ENCODE results near the gene RMC1.

DNA sequence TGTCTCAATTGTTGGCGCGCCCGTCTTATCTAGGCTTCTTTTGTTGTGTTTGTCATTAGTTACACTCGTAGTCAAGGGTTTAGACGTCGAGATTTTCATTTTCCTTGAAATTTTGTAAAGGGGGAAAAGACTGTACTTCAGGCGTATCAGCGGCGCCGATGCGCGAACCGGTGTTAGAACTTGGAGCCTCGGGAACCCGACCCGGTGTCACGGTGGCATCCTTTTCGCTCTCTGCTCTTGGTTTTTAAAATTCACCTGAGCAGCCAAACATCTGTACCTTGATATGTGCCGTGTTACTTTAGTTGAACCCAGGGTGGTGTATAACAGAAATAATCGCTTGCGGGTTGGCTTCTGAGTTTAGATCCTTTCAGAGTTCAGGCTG, 643 bp downstream of the RMC1 start:
- TF ChIP-seq, protein P1, sequence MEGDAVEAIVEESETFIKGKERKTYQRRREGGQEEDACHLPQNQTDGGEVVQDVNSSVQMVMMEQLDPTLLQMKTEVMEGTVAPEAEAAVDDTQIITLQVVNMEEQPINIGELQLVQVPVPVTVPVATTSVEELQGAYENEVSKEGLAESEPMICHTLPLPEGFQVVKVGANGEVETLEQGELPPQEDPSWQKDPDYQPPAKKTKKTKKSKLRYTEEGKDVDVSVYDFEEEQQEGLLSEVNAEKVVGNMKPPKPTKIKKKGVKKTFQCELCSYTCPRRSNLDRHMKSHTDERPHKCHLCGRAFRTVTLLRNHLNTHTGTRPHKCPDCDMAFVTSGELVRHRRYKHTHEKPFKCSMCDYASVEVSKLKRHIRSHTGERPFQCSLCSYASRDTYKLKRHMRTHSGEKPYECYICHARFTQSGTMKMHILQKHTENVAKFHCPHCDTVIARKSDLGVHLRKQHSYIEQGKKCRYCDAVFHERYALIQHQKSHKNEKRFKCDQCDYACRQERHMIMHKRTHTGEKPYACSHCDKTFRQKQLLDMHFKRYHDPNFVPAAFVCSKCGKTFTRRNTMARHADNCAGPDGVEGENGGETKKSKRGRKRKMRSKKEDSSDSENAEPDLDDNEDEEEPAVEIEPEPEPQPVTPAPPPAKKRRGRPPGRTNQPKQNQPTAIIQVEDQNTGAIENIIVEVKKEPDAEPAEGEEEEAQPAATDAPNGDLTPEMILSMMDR (conservative IDR thresholded peaks at IDR 0.05; ENCODE audit: low read depth, low read length), result no peak
- TF ChIP-seq EZH2 (IDR thresholded peaks at IDR 0.05; ENCODE audit: borderline replicate concordance, low read depth, low read length, poor library complexity, severe bottlenecking), result no peak
